GM23248 (cell line): ENCODE results near the gene IL1R1. TPM values are rescaled to one million over a fixed set of nuclear protein-coding genes. Genes with fewer than 3 reads are reported as not detected.

Experiments used
- DNase-seq: peaks from one replicate; pipeline ENCODE4 v3.0.0-alpha.2; 2015
- H2AFZ ChIP-seq: fragments of 200-600 bp; sonication (generic); 2 replicates; pipeline ENCODE4 v1.6.1; 2016; ENCODE audit warnings: antibody characterized with exemption
- H3F3A ChIP-seq: fragments of 200-600 bp; sonication (generic); 2 replicates; pipeline ENCODE4 v1.6.1; 2016; ENCODE audit warnings: mild to moderate bottlenecking, antibody characterized with exemption, mixed run types; ENCODE audit not compliant: insufficient read depth
- H3K27ac ChIP-seq: fragments of 200-600 bp; sonication (generic); 2 replicates; pipeline ENCODE4 v1.5.1; 2016; ENCODE audit warnings: mild to moderate bottlenecking
- H3K27me3 ChIP-seq: fragments of 200-600 bp; sonication (generic); replicated peaks from 2 replicates; pipeline ENCODE4 v1.6.1; 2016; ENCODE audit warnings: mild to moderate bottlenecking; ENCODE audit not compliant: insufficient read depth
- H3K36me3 ChIP-seq: fragments of 200-600 bp; sonication (generic); 2 replicates; pipeline ENCODE4 v1.6.1; 2016; ENCODE audit warnings: low read depth, mild to moderate bottlenecking
- H3K4me1 ChIP-seq: fragments of 200-600 bp; sonication (generic); 2 replicates; pipeline ENCODE4 v1.6.1; 2016; ENCODE audit warnings: mild to moderate bottlenecking; ENCODE audit not compliant: insufficient read depth
- H3K4me2 ChIP-seq: fragments of 200-600 bp; sonication (generic); one replicate; pipeline ENCODE4 v1.6.1; 2016; ENCODE audit warnings: mild to moderate bottlenecking; ENCODE audit not compliant: unreplicated experiment
- H3K4me3 ChIP-seq: fragments of 200-600 bp; sonication (generic); 2 replicates; pipeline ENCODE4 v1.5.1; 2016; ENCODE audit warnings: mild to moderate bottlenecking
- H3K79me2 ChIP-seq: fragments of 200-600 bp; sonication (generic); 2 replicates; pipeline ENCODE4 v1.6.1; 2016; ENCODE audit warnings: mild to moderate bottlenecking; ENCODE audit not compliant: insufficient read depth
- H3K9ac ChIP-seq: fragments of 200-600 bp; sonication (generic); 2 replicates; pipeline ENCODE4 v1.6.1; 2016; ENCODE audit warnings: mild to moderate bottlenecking
- H3K9me2 ChIP-seq: fragments of 200-600 bp; sonication (generic); 2 replicates; pipeline ENCODE4 v1.6.1; 2016; ENCODE audit warnings: mixed run types, mild to moderate bottlenecking, moderate library complexity; ENCODE audit not compliant: insufficient read depth
- H3K9me3 ChIP-seq: fragments of 200-600 bp; sonication (generic); one replicate; pipeline ENCODE4 v1.6.1; 2017; ENCODE audit warnings: low read depth
- H4K20me1 ChIP-seq: fragments of 200-600 bp; sonication (generic); 2 replicates; pipeline ENCODE4 v1.6.0; 2016; ENCODE audit not compliant: insufficient read depth
- EZH2 ChIP-seq: fragments of 200-600 bp; sonication (generic); IDR thresholded peaks from 2 replicates; pipeline ENCODE4 v1.6.1; 2018; ENCODE audit warnings: antibody characterized with exemption, mild to moderate bottlenecking; ENCODE audit not compliant: insufficient read depth, poor library complexity, severe bottlenecking
- EZH2phosphoT487 ChIP-seq: fragments of 200-600 bp; sonication (generic); IDR thresholded peaks from 2 replicates; pipeline ENCODE4 v1.6.1; 2018; ENCODE audit warnings: antibody characterized with exemption, moderate library complexity, mild to moderate bottlenecking, low read depth; ENCODE audit not compliant: insufficient read depth
- WGBS, 2 experiments: methylation state at CpG; one replicate each; pipeline ENCODE4 v1.1.6; 2015 to 2017; ENCODE audit warnings: low lambda C conversion rate in 2 of 2, low coverage in 1 of 2; ENCODE audit errors: missing lambda C conversion rate in 2 of 2; 5-methylcytosine and 5-hydroxymethylcytosine counted together
- in situ Hi-C: fragments of 300-500 bp; cut with MboI; formaldehyde crosslinking; loops from 2 replicates; pipeline ENCODE4 v1.15.0; 2020
- polyA plus RNA-seq: library from polyadenylated mRNA; unstranded; fragments of >200 nt; fragmentation: Nextera tagmentation; extraction: Ambion mirVana; gene quantifications from 2 replicates; pipeline ENCODE4 v1.2.1, GENCODE V29; 2016
- total RNA-seq: library from RNA; depleted of rRNA; stranded (reverse); fragments of >200 nt; shearing (Covaris generic); gene quantifications from 2 replicates; pipeline ENCODE4 v1.2.3, GENCODE V29; 2014; rRNA removed

IL1R1 gene
- total and polyA plus RNA-seq, 2 experiments from 2014 or later: 75.4 to 87.9 TPM

- Histone ChIP-seq H4K20me1 (no peaks in the 10 kb centered on the region), H3K79me2 (no peaks in the 10 kb centered on the region), H3K4me1 (peaks cover 35% of the 10 kb centered on the region), H3K36me3 (no peaks in the 10 kb centered on the region), H3F3A (peaks cover 39% of the 10 kb centered on the region), H3K4me3 (no peak overlapping the region), H3K9me3 (no peaks in the 10 kb centered on the region), H3K4me2 (no peak overlapping the region), H3K27ac (no peak overlapping the region), H3K9ac (no peak overlapping the region), H2AFZ (no peak overlapping the region), H3K27me3 (no peaks in the 10 kb centered on the region), H3K9me2 (no peaks in the 10 kb centered on the region)
- DNase-seq: no peak
- WGBS, 2 experiments: 84 to 91% methylated on average over 8 of the region's 8 CpGs
- TF ChIP-seq EZH2phosphoT487: no peak
- TF ChIP-seq EZH2: no peak
- in situ Hi-C loops: no loop called here
Measured at GRCh38 chr2:102224824-102225739, 82.5 kb downstream of the IL1R1 start.

- Histone ChIP-seq H3K4me3 (no peak overlapping the region), H3K4me1 (peaks cover 39% of the 10 kb centered on the region), H3K9me3 (no peaks in the 10 kb centered on the region), H3K36me3 (no peaks in the 10 kb centered on the region), H3F3A (peaks cover 40% of the 10 kb centered on the region), H3K4me2 (peak overlapping the region; percentile 61), H2AFZ (peak overlapping the region; percentile 77), H3K27ac (peak overlapping the region; percentile 97), H3K9ac (peak overlapping the region; percentile 84), H3K79me2 (no peaks in the 10 kb centered on the region), H3K9me2 (no peaks in the 10 kb centered on the region), H3K27me3 (no peaks in the 10 kb centered on the region), H4K20me1 (no peaks in the 10 kb centered on the region)
- TF ChIP-seq EZH2 (no peak), EZH2phosphoT487 (no peak)
- 87 to 89% methylated on average over 6 of the region's 6 CpGs for WGBS, 2 experiments
- in situ Hi-C loops: no loop called here
- DNase-seq: no peak
Measured at GRCh38 chr2:102226171-102226570, 83.6 kb downstream of the IL1R1 start.

GRCh38 chr2:102226612-102227391, 84.3 kb downstream of the IL1R1 start:
- no peaks in the 10 kb centered on the region for H3K9me3 ChIP-seq
- peak; percentile 56 for DNase-seq
- H3K36me3 ChIP-seq: no peaks in the 10 kb centered on the region
- in situ Hi-C loops: no loop called here
- H3K4me2 ChIP-seq: peak overlapping the region; percentile 61
- H3F3A ChIP-seq: peaks cover 40% of the 10 kb centered on the region
- H4K20me1 ChIP-seq: no peaks in the 10 kb centered on the region
- peak overlapping the region; percentile 84 for H3K9ac ChIP-seq
- no peaks in the 10 kb centered on the region for H3K27me3 ChIP-seq
- 23 to 24% methylated on average over 7 of the region's 7 CpGs for WGBS, 2 experiments
- H3K4me1 ChIP-seq: peaks cover 39% of the 10 kb centered on the region
- H2AFZ ChIP-seq: peak overlapping the region; percentile 77
- TF ChIP-seq EZH2phosphoT487 (no peak), EZH2 (no peak)
- no peaks in the 10 kb centered on the region for H3K9me2 ChIP-seq
- peak overlapping the region; percentile 97 for H3K27ac ChIP-seq
- H3K4me3 ChIP-seq: peak overlapping the region; percentile 47
- H3K79me2 ChIP-seq: no peaks in the 10 kb centered on the region

GRCh38 chr2:102229141-102229769, 86.7 kb downstream of the IL1R1 start:
- DNase-seq: peak; percentile 62
- Histone ChIP-seq H3K36me3 (no peaks in the 10 kb centered on the region), H3K79me2 (no peaks in the 10 kb centered on the region), H3F3A (peaks cover 46% of the 10 kb centered on the region), H3K27me3 (no peaks in the 10 kb centered on the region), H3K27ac (peak overlapping the region; percentile 97), H3K4me2 (peak overlapping the region; percentile 36), H3K4me3 (no peak overlapping the region), H3K9me3 (no peaks in the 10 kb centered on the region), H3K9me2 (no peaks in the 10 kb centered on the region), H3K9ac (peak overlapping the region; percentile 73), H3K4me1 (peaks cover 39% of the 10 kb centered on the region), H4K20me1 (no peaks in the 10 kb centered on the region), H2AFZ (peak overlapping the region; percentile 16; the same call in 1 of the 2 replicates)
- TF ChIP-seq EZH2phosphoT487 (no peak), EZH2 (no peak)
- in situ Hi-C loops: no loop called here
- 36% methylated on average over 6 of the region's 6 CpGs for WGBS, 2 experiments

Other genes with a start within 250 kb of the IL1R1 start
- 0.22 TPM in 1 of 2 replicates, not detected in the other for gene IL1R2, start 150.8 kb upstream of the IL1R1 start, total RNA-seq
- 0.85 and 1.2 TPM in 2 replicates for gene IL1R2, start 150.8 kb upstream of the IL1R1 start, polyA plus RNA-seq
- gene IL1RL2, start 44.3 kb downstream of the IL1R1 start, total RNA-seq: 2.3 and 2.9 TPM in 2 replicates
- gene IL1RL2, start 44.3 kb downstream of the IL1R1 start, polyA plus RNA-seq: 1.2 and 2.0 TPM in 2 replicates
- gene IL1RL1, start 168.8 kb downstream of the IL1R1 start, total RNA-seq: not detected in 2 replicates
- gene IL1RL1, start 168.8 kb downstream of the IL1R1 start, polyA plus RNA-seq: 0.13 and 0.35 TPM in 2 replicates
- 1.5 and 1.6 TPM in 2 replicates for gene IL18R1, start 213.1 kb downstream of the IL1R1 start, total RNA-seq
- gene IL18R1, start 213.1 kb downstream of the IL1R1 start, polyA plus RNA-seq: 1.1 and 2.1 TPM in 2 replicates